PC-3 (cell line): ENCODE measurements around the gene DNAJB6. TPM values are rescaled to one million over a fixed set of nuclear protein-coding genes. Genes with fewer than 3 reads are reported as not detected.

Experiments used
- ATAC-seq: fragments of 200-7000 bp; cut with Tn5 transposase; 2 replicates; pipeline ENCODE4 v1.9.1; 2020; ENCODE audit warnings: mild to moderate bottlenecking, moderate library complexity
- BruUV-seq: library from RNA; stranded (reverse); fragments of 400-500 nt; replicated peaks from 2 replicates; lab custom pipeline; 2021; lab: Mats Ljungman, UMichigan
- CTCF ChIA-PET: fragments of 300-600 bp; sonication (Branson Sonifier 250); formaldehyde crosslinking; loops from one replicate; lab custom pipeline; 2022; ENCODE audit warnings: antibody characterized with exemption; lab: Charles Lee
- POLR2A ChIA-PET: fragments of 300-600 bp; sonication (Branson Sonifier 250); formaldehyde crosslinking; loops from one replicate; lab custom pipeline; 2022; ENCODE audit warnings: antibody characterized with exemption; ENCODE audit not compliant: unreplicated experiment; lab: Charles Lee
- DNase-seq: peaks from one replicate; pipeline ENCODE4 v3.0.0-alpha.2; 2015
- H2AFZ ChIP-seq: fragments of 300-600 bp; sonication (generic); 2 replicates; pipeline ENCODE4 v1.6.0; 2016; ENCODE audit warnings: antibody characterized with exemption, low read length
- H3F3A ChIP-seq: fragments of 300-600 bp; sonication (generic); one replicate; pipeline ENCODE4 v1.6.0; 2017; ENCODE audit warnings: antibody characterized with exemption, low read length, control low read depth, mild to moderate bottlenecking; ENCODE audit not compliant: unreplicated experiment
- H3K27ac ChIP-seq: fragments of 300-600 bp; sonication (generic); 2 replicates; pipeline ENCODE4 v1.5.1; 2016; ENCODE audit warnings: mild to moderate bottlenecking, low read length
- H3K27me3 ChIP-seq: fragments of 300-600 bp; sonication (generic); 2 replicates; pipeline ENCODE4 v1.6.1; 2016; ENCODE audit warnings: low read length, mixed read lengths
- H3K36me3 ChIP-seq: fragments of 300-600 bp; sonication (generic); 2 replicates; pipeline ENCODE4 v1.6.1; 2016; ENCODE audit warnings: low read depth, mixed run types, low read length, mixed read lengths
- H3K4me1 ChIP-seq: fragments of 300-600 bp; sonication (generic); 2 replicates; pipeline ENCODE4 v1.5.1; 2016; ENCODE audit warnings: low read length; ENCODE audit not compliant: insufficient read depth
- H3K4me2 ChIP-seq: fragments of 300-600 bp; sonication (generic); 2 replicates; pipeline ENCODE4 v1.6.0; 2016; ENCODE audit warnings: low read length
- H3K4me3 ChIP-seq: fragments of 300-600 bp; sonication (generic); 2 replicates; pipeline ENCODE4 v1.5.1; 2016; ENCODE audit warnings: mild to moderate bottlenecking, low read length, mixed read lengths
- H3K79me2 ChIP-seq: fragments of 300-600 bp; sonication (generic); 2 replicates; pipeline ENCODE4 v1.6.1; 2017; ENCODE audit warnings: low read length, mixed read lengths
- H3K9ac ChIP-seq: fragments of 300-600 bp; sonication (generic); 2 replicates; pipeline ENCODE4 v1.6.0; 2016; ENCODE audit warnings: mild to moderate bottlenecking, low read length
- H3K9me2 ChIP-seq: fragments of 300-600 bp; sonication (generic); replicated peaks from 2 replicates; pipeline ENCODE4 v1.6.1; 2016; ENCODE audit warnings: mixed run types, low read length, mixed read lengths
- H3K9me3 ChIP-seq: fragments of 300-600 bp; sonication (generic); 2 replicates; pipeline ENCODE4 v1.6.1; 2016; ENCODE audit warnings: low read length, mixed read lengths
- H4K20me1 ChIP-seq: fragments of 300-600 bp; sonication (generic); 2 replicates; pipeline ENCODE4 v1.6.1; 2016; ENCODE audit warnings: low read length, mixed read lengths
- EZH2 ChIP-seq: fragments of 300-600 bp; sonication (generic); IDR thresholded peaks from one replicate; pipeline ENCODE4 v1.6.1; 2017; ENCODE audit warnings: antibody characterized with exemption, mild to moderate bottlenecking, low read length; ENCODE audit not compliant: unreplicated experiment
- EZH2phosphoT487 ChIP-seq: fragments of 300-600 bp; sonication (generic); IDR thresholded peaks from 2 replicates; pipeline ENCODE4 v1.6.1; 2018; ENCODE audit warnings: mild to moderate bottlenecking, antibody characterized with exemption, low read length, borderline replicate concordance
- intact Hi-C: fragments of 100-400 bp; cut with micrococcal nuclease; formaldehyde crosslinking; loops from 2 replicates; pipeline ENCODE4 v1.9.0; 2023
- total RNA-seq: library from RNA; depleted of rRNA; stranded (reverse); fragments of >200 nt; gene quantifications from 2 replicates; pipeline ENCODE4 v1.2.3, GENCODE V29; 2014
- TF ChIP-seq, protein P1 (sequence below): fragments of 300-600 bp; sonication (generic); conservative IDR thresholded peaks from 2 replicates; pipeline ENCODE4 v1.5.1; 2017; ENCODE audit warnings: antibody characterized with exemption, low read depth, mild to moderate bottlenecking, low read length

The DNAJB6 gene
- total RNA-seq, 1 experiment from 2014 or later: 151 TPM

DNA sequence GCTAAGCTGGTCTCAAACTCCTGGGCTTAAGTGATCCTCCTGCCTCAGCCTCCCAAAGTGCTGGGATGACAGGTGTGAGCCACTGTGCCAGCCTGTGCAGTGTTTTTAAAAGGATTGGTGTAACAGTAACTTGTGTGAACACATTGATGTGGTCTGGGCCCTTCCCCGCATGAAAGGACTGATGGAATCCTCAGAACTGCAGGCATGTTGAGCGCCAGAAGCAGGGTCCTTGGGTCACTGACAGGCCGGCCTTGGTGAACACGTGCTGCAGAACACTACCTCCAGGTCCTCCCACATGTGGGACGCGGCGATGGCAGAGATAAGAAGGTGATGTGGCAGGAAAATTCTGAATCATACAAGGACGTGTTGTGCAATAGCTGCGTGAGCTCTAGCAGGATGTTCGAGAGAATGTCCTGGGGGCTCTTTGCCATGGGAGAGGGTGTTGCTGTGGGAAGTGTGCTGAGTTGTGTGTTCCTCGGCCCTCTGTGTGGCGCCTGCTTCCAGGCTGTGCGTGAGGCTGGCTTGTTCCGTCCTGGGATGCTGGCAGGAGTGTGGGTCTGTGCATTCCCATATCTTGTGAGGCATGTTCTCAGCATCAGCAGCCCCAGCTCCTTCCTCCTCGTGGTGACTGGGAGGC lies 68.2 kb downstream of the DNAJB6 start:
- intact Hi-C loops: no loop called here
- Histone ChIP-seq H3K9me3 (no peaks in the 10 kb centered on the region), H3K9me2 (no peaks in the 10 kb centered on the region), H4K20me1 (no peaks in the 10 kb centered on the region), H3K27ac (peak overlapping the region; percentile 97), H3K79me2 (peaks cover 19% of the 10 kb centered on the region), H2AFZ (no peak overlapping the region), H3F3A (no peaks in the 10 kb centered on the region), H3K4me1 (peaks cover 28% of the 10 kb centered on the region), H3K9ac (peak overlapping the region; percentile 91), H3K4me3 (no peak overlapping the region), H3K4me2 (peak overlapping the region; percentile 42), H3K27me3 (no peaks in the 10 kb centered on the region), H3K36me3 (peaks cover 6% of the 10 kb centered on the region)
- DNase-seq: peak; percentile 95
- peak; percentile 96 for TF ChIP-seq EZH2phosphoT487
- TF ChIP-seq, protein P1, sequence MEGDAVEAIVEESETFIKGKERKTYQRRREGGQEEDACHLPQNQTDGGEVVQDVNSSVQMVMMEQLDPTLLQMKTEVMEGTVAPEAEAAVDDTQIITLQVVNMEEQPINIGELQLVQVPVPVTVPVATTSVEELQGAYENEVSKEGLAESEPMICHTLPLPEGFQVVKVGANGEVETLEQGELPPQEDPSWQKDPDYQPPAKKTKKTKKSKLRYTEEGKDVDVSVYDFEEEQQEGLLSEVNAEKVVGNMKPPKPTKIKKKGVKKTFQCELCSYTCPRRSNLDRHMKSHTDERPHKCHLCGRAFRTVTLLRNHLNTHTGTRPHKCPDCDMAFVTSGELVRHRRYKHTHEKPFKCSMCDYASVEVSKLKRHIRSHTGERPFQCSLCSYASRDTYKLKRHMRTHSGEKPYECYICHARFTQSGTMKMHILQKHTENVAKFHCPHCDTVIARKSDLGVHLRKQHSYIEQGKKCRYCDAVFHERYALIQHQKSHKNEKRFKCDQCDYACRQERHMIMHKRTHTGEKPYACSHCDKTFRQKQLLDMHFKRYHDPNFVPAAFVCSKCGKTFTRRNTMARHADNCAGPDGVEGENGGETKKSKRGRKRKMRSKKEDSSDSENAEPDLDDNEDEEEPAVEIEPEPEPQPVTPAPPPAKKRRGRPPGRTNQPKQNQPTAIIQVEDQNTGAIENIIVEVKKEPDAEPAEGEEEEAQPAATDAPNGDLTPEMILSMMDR: no peak
- ChIA-PET CTCF (interaction anchor here (0.6 kb wide), 1 partner anchor 28 kb away, joined by 3 read pairs; no protein-coding TSS in a partner anchor), POLR2A (no interaction called here)
- peak; percentile 83 for ATAC-seq
- BruUV-seq: no TSS peak

DNA sequence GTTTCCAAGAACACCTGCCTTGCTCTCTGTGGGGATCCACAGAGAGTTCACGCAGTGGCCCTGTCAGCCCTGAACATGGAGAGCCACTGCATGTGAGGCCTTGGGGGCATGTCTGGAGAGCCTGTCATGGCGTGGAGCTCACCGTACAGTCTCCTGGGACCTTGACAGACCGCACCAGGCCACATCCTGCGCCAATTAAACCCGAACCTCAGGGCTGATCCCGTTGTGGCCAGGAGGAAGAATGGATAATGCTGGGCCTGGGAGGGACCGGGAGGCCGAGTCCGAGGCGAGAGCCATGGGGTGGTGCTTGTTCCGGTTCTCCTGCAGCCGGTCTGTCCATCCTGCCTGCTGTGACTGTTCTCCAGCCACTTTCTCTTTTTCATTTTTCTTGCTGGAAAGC lies 68.7 kb downstream of the DNAJB6 start:
- Histone ChIP-seq H3K4me2 (peak overlapping the region; percentile 42), H3K9me3 (no peaks in the 10 kb centered on the region), H3K4me1 (peaks cover 33% of the 10 kb centered on the region), H3K27me3 (no peaks in the 10 kb centered on the region), H3K9ac (peak overlapping the region; percentile 91), H3K9me2 (no peaks in the 10 kb centered on the region), H3F3A (no peaks in the 10 kb centered on the region), H4K20me1 (no peaks in the 10 kb centered on the region), H3K4me3 (no peak overlapping the region), H3K27ac (peak overlapping the region; percentile 97), H3K36me3 (peaks cover 8% of the 10 kb centered on the region), H3K79me2 (peaks cover 14% of the 10 kb centered on the region), H2AFZ (no peak overlapping the region)
- CTCF ChIA-PET: interaction anchor here (0.6 kb wide), 1 partner anchor 27 kb away, joined by 3 read pairs; no protein-coding TSS in a partner anchor
- POLR2A ChIA-PET: no interaction called here
- BruUV-seq: TSS peak; percentile 33
- intact Hi-C loops: no loop called here
- DNase-seq (no peak), ATAC-seq (no peak)
- TF ChIP-seq EZH2phosphoT487 (no peak), EZH2 (no peak)
- TF ChIP-seq, protein P1: no peak
